NCI-H526 (cell line): ENCODE measurements around the gene TOP2A.
"Not testable (repeated sequence)": the region's sequence is repeated elsewhere in the genome, so short reads cannot be mapped to it uniquely, and the experiment has no call there.

Experiments used
- DNase-seq, 2 experiments: peaks; one replicate each; lab custom pipeline; 2025; lab: John Stamatoyannopoulos, UW

Gene TOP2A

GRCh38 chr17:40378966-40379365, 38.7 kb downstream of the TOP2A start:
- DNase-seq, result no peak

GRCh38 chr17:40377832-40378231, 39.9 kb downstream of the TOP2A start:
- DNase-seq, result no peak

- not testable (repeated sequence) for DNase-seq
Observed at GRCh38 chr17:40376541-40376940, 41.2 kb downstream of the TOP2A start.

GRCh38 chr17:40375786-40376185, 41.9 kb downstream of the TOP2A start:
- not testable (repeated sequence) for DNase-seq

GRCh38 chr17:40374821-40375498, 42.7 kb downstream of the TOP2A start:
- no peak for DNase-seq

- DNase-seq, result no peak
Observed at GRCh38 chr17:40373999-40374398, 43.7 kb downstream of the TOP2A start.

GRCh38 chr17:40373324-40373723, 44.4 kb downstream of the TOP2A start:
- DNase-seq, result no peak

- DNase-seq, result not testable (repeated sequence)
Observed at GRCh38 chr17:40372644-40373043, 45.1 kb downstream of the TOP2A start.

- DNase-seq, result no peak
Observed at GRCh38 chr17:40372031-40372430, 45.7 kb downstream of the TOP2A start.

- peak; percentile 39 to 54 for DNase-seq
Observed at GRCh38 chr17:40371261-40371929, 46.3 kb downstream of the TOP2A start.

GRCh38 chr17:40369923-40370322, 47.8 kb downstream of the TOP2A start:
- DNase-seq, result no peak

GRCh38 chr17:40367728-40368127, 50.0 kb downstream of the TOP2A start:
- DNase-seq, result not testable (repeated sequence)

GRCh38 chr17:40366861-40367518, 50.7 kb downstream of the TOP2A start:
- DNase-seq, result no peak

GRCh38 chr17:40366076-40366860, 51.4 kb downstream of the TOP2A start:
- DNase-seq, result no peak

GRCh38 chr17:40364906-40365305, 52.8 kb downstream of the TOP2A start:
- no peak for DNase-seq

- no peak for DNase-seq
Observed at GRCh38 chr17:40364121-40364861, 53.4 kb downstream of the TOP2A start, which contains the start of gene GJD3. GJD3 (minus strand) TSS chr17:40364737; CDS start chr17:40363815, 922 bp downstream.

GRCh38 chr17:40363111-40363827, 54.4 kb downstream of the TOP2A start:
- DNase-seq, result peak in 1 of 2 experiments; percentile 64

GRCh38 chr17:40362696-40363110, 55.0 kb downstream of the TOP2A start:
- DNase-seq, result peak; percentile 48 to 91

GRCh38 chr17:40361925-40362695, 55.6 kb downstream of the TOP2A start:
- peak in 1 of 2 experiments; percentile 63 for DNase-seq
